Gastrocnemius medialis (tissue), 4 donors: Measurements from ENCODE around the gene CD8A. TPM values are rescaled to one million over a fixed set of nuclear protein-coding genes. Genes with fewer than 3 reads are reported as not detected.

Experiments
- ATAC-seq, 2 donors: fragments of 150-250 bp; one replicate each; pipeline ENCODE4 v1.9.1; 2016
- DNase-seq, 2 donors: peaks; one replicate each; pipeline ENCODE4 v3.0.0-alpha.2; 2019
- H3K27ac ChIP-seq, 4 donors: fragments of 200-600 bp; sonication (generic); 1 replicate in 1 of 4; 2 replicates in 3 of 4; pipeline ENCODE4 v1.5.1; 2016 to 2018; ENCODE audit warnings: mild to moderate bottlenecking in 2 of 4, moderate library complexity in 1 of 4
- H3K27me3 ChIP-seq, 3 donors: fragments of 200-600 bp; sonication (generic) in 2 of 3; 1 replicate in 1 of 3; 2 replicates in 2 of 3; pipeline versions ENCODE4 v1.5.1 to v1.6.0; 2016 to 2019; ENCODE audit warnings: mild to moderate bottlenecking in 1 of 3, moderate library complexity in 1 of 3
- H3K36me3 ChIP-seq, 2 donors: fragments of 200-600 bp; sonication (generic) in 1 of 2; one replicate each; pipeline ENCODE4 v1.5.1; 2017 to 2018
- H3K4me1 ChIP-seq, 2 donors: fragments of 200-600 bp; sonication (generic) in 1 of 2; one replicate each; pipeline ENCODE4 v1.5.1; 2016 to 2017; ENCODE audit warnings: mild to moderate bottlenecking in 2 of 2
- H3K4me3 ChIP-seq, 4 donors: fragments of 200-600 bp; sonication (generic) in 3 of 4; 1 replicate in 1 of 4; 2 replicates in 3 of 4; pipeline ENCODE4 v1.5.1; 2016 to 2019; ENCODE audit warnings: mild to moderate bottlenecking in 2 of 4
- H3K9me3 ChIP-seq, 3 donors: fragments of 200-600 bp; sonication (generic) in 2 of 3; 1 replicate in 1 of 3; 2 replicates in 2 of 3; pipeline ENCODE4 v1.5.1; 2016 to 2019
- CTCF ChIP-seq, 5 experiments: fragments of 450-650 bp in 3 of 5; fragments of 200-600 bp in 2 of 5; sonication (generic) in 2 of 5; IDR thresholded peaks in 4 of 5; conservative IDR thresholded peaks in 1 of 5; 1 replicate in 4 of 5; 2 replicates in 1 of 5; pipeline ENCODE4 v1.5.1; 2016 to 2019; ENCODE audit warnings: antibody characterized with exemption in 5 of 5, mild to moderate bottlenecking in 3 of 5, moderate library complexity in 3 of 5
- POLR2A ChIP-seq, 2 donors: fragments of 450-650 bp; IDR thresholded peaks; one replicate each; pipeline ENCODE4 v1.6.1; 2017; ENCODE audit warnings: antibody characterized with exemption in 2 of 2, mild to moderate bottlenecking in 2 of 2, moderate library complexity in 2 of 2
- in situ Hi-C, 4 donors: fragments of 200-750 bp; cut with MboI; loops; one replicate each; pipeline versions ENCODE4 v1.15.0 to v1.8.0; 2017; ENCODE audit warnings: low sequenced_read_pairs in 4 of 4
- intact Hi-C: fragments of 100-400 bp; cut with DNase I; formaldehyde crosslinking; loops from one replicate; pipeline ENCODE4 v1.15.1; 2023; ENCODE audit warnings: low total_unique reads
- total RNA-seq, 4 donors: library from RNA; depleted of rRNA; stranded (reverse); fragments of >200 nt; gene quantifications; one replicate each; pipeline versions ENCODE4 v1.1.0 to v1.2.3, GENCODE V29; 2016

CD8A gene
- total RNA-seq, 4 donors from 2014 or later = 0.16 to 0.32 (median 0.31) TPM; not detected in 1

- DNase-seq (no peak), ATAC-seq (no peak)
- Histone ChIP-seq H3K27me3 (peaks cover 48 to 58% (median 50%) of the 10 kb centered on the region in 3 donors), H3K4me3 (peak overlapping the region in 1 of 4 donors; percentile 8), H3K36me3 (no peaks in the 10 kb centered on the region), H3K9me3 (no peaks in the 10 kb centered on the region), H3K27ac (no peak overlapping the region), H3K4me1 (peaks cover 7 to 17% of the 10 kb centered on the region in 2 donors)
- in situ Hi-C loops = no loop called here
- intact Hi-C loops = no loop called here
- no peak for TF ChIP-seq POLR2A (IDR thresholded peaks at IDR 0.05)
These were observed 2.5 kb downstream of the CD8A start for GRCh38 chr2:86788165-86788564.

DNA sequence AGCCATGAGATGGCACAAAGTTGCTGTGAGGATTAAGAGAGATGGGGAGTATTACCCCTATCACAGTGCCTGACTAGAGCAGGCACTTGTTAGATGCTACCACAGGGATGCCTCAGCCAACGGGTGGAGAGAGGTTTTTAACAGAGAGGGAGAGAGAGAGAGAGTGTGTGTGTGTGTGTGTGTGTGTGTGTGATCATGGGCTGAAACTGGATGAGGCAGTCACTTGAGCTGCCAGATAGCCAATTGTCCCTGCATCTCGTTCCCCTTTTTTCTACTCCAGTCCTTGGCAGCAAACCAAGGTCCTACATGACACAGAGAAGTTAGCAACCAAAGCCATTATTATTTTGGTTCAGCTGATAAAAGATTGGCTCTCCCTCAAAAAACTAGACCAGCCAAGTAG lies 3.0 kb downstream of the CD8A start:
- H3K27ac ChIP-seq = no peak overlapping the region
- no peak for DNase-seq
- no peak overlapping the region for H3K4me3 ChIP-seq
- no peaks in the 10 kb centered on the region for H3K9me3 ChIP-seq
- H3K4me1 ChIP-seq = peaks cover 7 to 17% of the 10 kb centered on the region in 2 donors
- no peaks in the 10 kb centered on the region for H3K36me3 ChIP-seq
- H3K27me3 ChIP-seq = peaks cover 44 to 54% (median 47%) of the 10 kb centered on the region in 3 donors
- no peak for ATAC-seq
- in situ Hi-C loops = no loop called here
- TF ChIP-seq CTCF (IDR thresholded peaks at IDR 0.05 in 4 of 5, conservative IDR thresholded peaks at IDR 0.05 in 1 of 5) = no peak
- no peak for TF ChIP-seq POLR2A (IDR thresholded peaks at IDR 0.05)
- intact Hi-C loops = no loop called here

- TF ChIP-seq POLR2A (IDR thresholded peaks at IDR 0.05) (no peak), CTCF (IDR thresholded peaks at IDR 0.05 in 4 of 5, conservative IDR thresholded peaks at IDR 0.05 in 1 of 5) (no peak)
- Histone ChIP-seq H3K27ac (no peak overlapping the region), H3K4me3 (no peak overlapping the region), H3K36me3 (no peaks in the 10 kb centered on the region), H3K4me1 (peaks cover 7 to 17% of the 10 kb centered on the region in 2 donors), H3K27me3 (peaks cover 28 to 37% (median 31%) of the 10 kb centered on the region in 3 donors), H3K9me3 (no peaks in the 10 kb centered on the region)
- intact Hi-C loops = no loop called here
- ATAC-seq (no peak), DNase-seq (no peak)
- in situ Hi-C loops = no loop called here
These were observed 4.6 kb downstream of the CD8A start for GRCh38 chr2:86786001-86786536.

- TF ChIP-seq POLR2A (IDR thresholded peaks at IDR 0.05) = no peak
- no peak for TF ChIP-seq CTCF (IDR thresholded peaks at IDR 0.05 in 4 of 5, conservative IDR thresholded peaks at IDR 0.05 in 1 of 5)
- Histone ChIP-seq H3K9me3 (no peaks in the 10 kb centered on the region), H3K27ac (no peak overlapping the region), H3K4me3 (no peak overlapping the region), H3K36me3 (no peaks in the 10 kb centered on the region), H3K4me1 (peaks cover 7 to 12% of the 10 kb centered on the region in 2 donors), H3K27me3 (peaks cover 24 to 31% (median 25%) of the 10 kb centered on the region in 3 donors)
- DNase-seq (no peak), ATAC-seq (no peak)
- in situ Hi-C loops = no loop called here
- intact Hi-C loops = no loop called here
These were observed 5.3 kb downstream of the CD8A start for GRCh38 chr2:86785456-86785855.

GRCh38 chr2:86783615-86784339 lies 6.9 kb downstream of the CD8A start:
- in situ Hi-C loops (no loop called here), intact Hi-C loops (no loop called here)
- DNase-seq (no peak), ATAC-seq (no peak)
- Histone ChIP-seq H3K4me3 (no peak overlapping the region), H3K9me3 (no peaks in the 10 kb centered on the region), H3K36me3 (no peaks in the 10 kb centered on the region), H3K27ac (no peak overlapping the region), H3K4me1 (peaks cover 0 to 1% of the 10 kb centered on the region in 2 donors), H3K27me3 (peaks cover 8 to 14% (median 8%) of the 10 kb centered on the region in 3 donors)
- no peak for TF ChIP-seq CTCF (IDR thresholded peaks at IDR 0.05 in 4 of 5, conservative IDR thresholded peaks at IDR 0.05 in 1 of 5)
- TF ChIP-seq POLR2A (IDR thresholded peaks at IDR 0.05) = no peak
